HepG2 (cell line): ENCODE data around the gene PALM. TPM values are rescaled to one million over a fixed set of nuclear protein-coding genes. Genes with fewer than 3 reads are reported as not detected.

Experiments
- ATF6 ChIP-seq: sonication (generic); formaldehyde crosslinking; conservative IDR thresholded peaks from 2 replicates; pipeline ENCODE4 v1.4.0; 2020; ENCODE audit warnings: missing genetic modification reagents
- CAMTA2 ChIP-seq: sonication (generic); formaldehyde crosslinking; IDR thresholded peaks from 2 replicates; pipeline ENCODE4 v1.4.0; 2020; ENCODE audit warnings: mild to moderate bottlenecking, missing genetic modification reagents, borderline replicate concordance
- CCAR2 ChIP-seq: fragments of 200-400 bp; formaldehyde crosslinking; optimal IDR thresholded peaks from 2 replicates; pipeline ENCODE3; 2018; ENCODE audit warnings: low read depth, mild to moderate bottlenecking, low read length, moderate library complexity
- EHMT2 ChIP-seq: fragments of 200-600 bp; sonication (generic); IDR thresholded peaks from 2 replicates; pipeline ENCODE4 v1.7.0; 2017; ENCODE audit warnings: antibody characterized with exemption, low read depth, low read length, borderline replicate concordance
- ELF3 ChIP-seq: IDR thresholded peaks from 2 replicates; pipeline ENCODE4 v1.6.1; 2016; ENCODE audit warnings: missing genetic modification reagents, missing compliant biosample characterization
- GPN1 ChIP-seq: sonication (generic); formaldehyde crosslinking; IDR thresholded peaks from 2 replicates; pipeline ENCODE4 v1.5.1; 2020; ENCODE audit warnings: missing genetic modification reagents, borderline replicate concordance
- IKZF1 ChIP-seq: fragments of 450-650 bp; IDR thresholded peaks from 2 replicates; pipeline ENCODE4 v1.7.1; 2016
- MYPOP ChIP-seq: sonication (generic); formaldehyde crosslinking; IDR thresholded peaks from 2 replicates; pipeline ENCODE4 v1.8.1; 2023; ENCODE audit warnings: mild to moderate bottlenecking, moderate library complexity, missing genetic modification reagents
- MZF1 ChIP-seq: sonication (generic); formaldehyde crosslinking; IDR thresholded peaks from 2 replicates; pipeline ENCODE4 v1.8.1; 2023; ENCODE audit warnings: mild to moderate bottlenecking, missing genetic modification reagents, borderline replicate concordance
- NCOR1 ChIP-seq: fragments of 200-600 bp; sonication (generic); IDR thresholded peaks from 2 replicates; pipeline ENCODE4 v1.7.0; 2017; ENCODE audit warnings: antibody characterized with exemption, low read length, borderline replicate concordance
- PAF1 ChIP-seq: IDR thresholded peaks from 2 replicates; pipeline ENCODE4 v1.6.1; 2016; ENCODE audit warnings: missing genetic modification reagents, missing compliant biosample characterization
- PCBP2 ChIP-seq: fragments of 200-400 bp; formaldehyde crosslinking; optimal IDR thresholded peaks from 2 replicates; pipeline ENCODE3; 2018; ENCODE audit warnings: low read length, low read depth; ENCODE audit not compliant: poor library complexity, severe bottlenecking
- RBM39 ChIP-seq: fragments of 200-400 bp; formaldehyde crosslinking; IDR thresholded peaks from one replicate; pipeline ENCODE4 v1.6.1; 2018; ENCODE audit warnings: antibody characterized with exemption, mild to moderate bottlenecking, low read depth, low read length; ENCODE audit not compliant: poor library complexity, severe bottlenecking
- SMAD9 ChIP-seq: sonication (generic); formaldehyde crosslinking; IDR thresholded peaks from 2 replicates; pipeline ENCODE4 v1.5.1; 2020; ENCODE audit warnings: mild to moderate bottlenecking, missing genetic modification reagents
- SRSF4 ChIP-seq: fragments of 200-400 bp; formaldehyde crosslinking; IDR thresholded peaks from one replicate; pipeline ENCODE4 v1.6.1; 2018; ENCODE audit warnings: mild to moderate bottlenecking, low read depth, low read length, moderate library complexity; ENCODE audit not compliant: poor library complexity, severe bottlenecking
- TMF1 ChIP-seq: sonication (generic); formaldehyde crosslinking; IDR thresholded peaks from 2 replicates; pipeline ENCODE4 v1.8.1; 2022; ENCODE audit warnings: low read depth, missing genetic modification reagents
- ZNF335 ChIP-seq: sonication (generic); formaldehyde crosslinking; IDR thresholded peaks from 2 replicates; pipeline ENCODE4 v1.4.0; 2020; ENCODE audit warnings: missing genetic modification reagents
- ZNF530 ChIP-seq: sonication (generic); formaldehyde crosslinking; IDR thresholded peaks from 2 replicates; pipeline ENCODE4 v1.5.0; 2020; ENCODE audit warnings: low read depth, mild to moderate bottlenecking, missing genetic modification reagents
- polyA plus RNA-seq, 8 experiments: library from polyadenylated mRNA; depleted of rRNA in 3 of 8; stranded (reverse) in 7 of 8; unstranded in 1 of 8; fragments of >200 nt; fragmentation: Illumina TruSeq in 4 of 8; extraction: Trizol in 4 of 8; gene quantifications; 2 replicates each; pipeline versions ENCODE4 v1.2.1 to v1.2.3, GENCODE V29; 2011 to 2016; ENCODE audit warnings: low read depth in 4 of 8, missing spikeins in 1 of 8, mixed read lengths in 1 of 8; ENCODE audit not compliant: insufficient read depth in 1 of 8
- total RNA-seq, 5 experiments: library from RNA; depleted of rRNA; stranded (reverse); fragments of >200 nt; fragmentation: Illumina TruSeq; extraction: Trizol; gene quantifications; 2 replicates each; pipeline ENCODE4 v1.2.3, GENCODE V29; 2016; ENCODE audit warnings: low read depth in 1 of 5
- TF ChIP-seq, protein P1 (sequence below), 2 experiments: sonication (generic) in 1 of 2; formaldehyde crosslinking in 1 of 2; IDR thresholded peaks; 2 replicates each; pipeline versions ENCODE4 v1.4.0 to v1.6.1; 2016 to 2020; ENCODE audit warnings: borderline replicate concordance in 1 of 2, low read depth in 1 of 2, mild to moderate bottlenecking in 1 of 2, missing genetic modification reagents in 1 of 2
- TF ChIP-seq, protein P2 (sequence below): sonication (generic); formaldehyde crosslinking; IDR thresholded peaks from 2 replicates; pipeline ENCODE4 v1.9.0; 2022; ENCODE audit warnings: low read depth, missing genetic modification reagents

Gene PALM
- total and polyA plus RNA-seq, 2 of the 13 experiments (the other 11 are each of a cell fraction or from before 2014, with no cell fraction given), result 4.0 to 9.7 TPM

GRCh38 chr19:660793-661426 lies 47.8 kb upstream of the PALM start (continued):
- 0 out of 2 replicates have a peak, but pooled peaks have one; percentile 53 for TF ChIP-seq MYPOP (CRISPR knock-in tag)
- TF ChIP-seq NCOR1, result peak; percentile 88
- peak; percentile 91 for TF ChIP-seq ELF3 (CRISPR knock-in tag)
- no peak for TF ChIP-seq GPN1 (CRISPR knock-in tag)
- TF ChIP-seq SMAD9, result no peak
- no peak for TF ChIP-seq EHMT2
- TF ChIP-seq PCBP2, result no peak
- TF ChIP-seq ATF6 (CRISPR knock-in tag), result no peak
- TF ChIP-seq, protein P1, sequence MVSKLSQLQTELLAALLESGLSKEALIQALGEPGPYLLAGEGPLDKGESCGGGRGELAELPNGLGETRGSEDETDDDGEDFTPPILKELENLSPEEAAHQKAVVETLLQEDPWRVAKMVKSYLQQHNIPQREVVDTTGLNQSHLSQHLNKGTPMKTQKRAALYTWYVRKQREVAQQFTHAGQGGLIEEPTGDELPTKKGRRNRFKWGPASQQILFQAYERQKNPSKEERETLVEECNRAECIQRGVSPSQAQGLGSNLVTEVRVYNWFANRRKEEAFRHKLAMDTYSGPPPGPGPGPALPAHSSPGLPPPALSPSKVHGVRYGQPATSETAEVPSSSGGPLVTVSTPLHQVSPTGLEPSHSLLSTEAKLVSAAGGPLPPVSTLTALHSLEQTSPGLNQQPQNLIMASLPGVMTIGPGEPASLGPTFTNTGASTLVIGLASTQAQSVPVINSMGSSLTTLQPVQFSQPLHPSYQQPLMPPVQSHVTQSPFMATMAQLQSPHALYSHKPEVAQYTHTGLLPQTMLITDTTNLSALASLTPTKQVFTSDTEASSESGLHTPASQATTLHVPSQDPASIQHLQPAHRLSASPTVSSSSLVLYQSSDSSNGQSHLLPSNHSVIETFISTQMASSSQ (IDR thresholded peaks at IDR 0.05; ENCODE audit: low read depth), result peak; percentile 49; the same call in 1 of the 2 replicates
- TF ChIP-seq, protein P1 (CRISPR knock-in tag; IDR thresholded peaks at IDR 0.05; ENCODE audit: borderline replicate concordance), result peak; percentile 30; the same call in 1 of the 2 replicates
- TF ChIP-seq CAMTA2, result 0 out of 2 replicates have a peak, but pooled peaks have one; percentile 16
- TF ChIP-seq ZNF530 (CRISPR knock-in tag), result no peak
- no peak for TF ChIP-seq CCAR2
- no peak for TF ChIP-seq TMF1
- TF ChIP-seq MZF1 (CRISPR knock-in tag), result no peak
- peak; percentile 72 for TF ChIP-seq PAF1 (CRISPR knock-in tag)
- no peak for TF ChIP-seq RBM39
- TF ChIP-seq, protein P2, sequence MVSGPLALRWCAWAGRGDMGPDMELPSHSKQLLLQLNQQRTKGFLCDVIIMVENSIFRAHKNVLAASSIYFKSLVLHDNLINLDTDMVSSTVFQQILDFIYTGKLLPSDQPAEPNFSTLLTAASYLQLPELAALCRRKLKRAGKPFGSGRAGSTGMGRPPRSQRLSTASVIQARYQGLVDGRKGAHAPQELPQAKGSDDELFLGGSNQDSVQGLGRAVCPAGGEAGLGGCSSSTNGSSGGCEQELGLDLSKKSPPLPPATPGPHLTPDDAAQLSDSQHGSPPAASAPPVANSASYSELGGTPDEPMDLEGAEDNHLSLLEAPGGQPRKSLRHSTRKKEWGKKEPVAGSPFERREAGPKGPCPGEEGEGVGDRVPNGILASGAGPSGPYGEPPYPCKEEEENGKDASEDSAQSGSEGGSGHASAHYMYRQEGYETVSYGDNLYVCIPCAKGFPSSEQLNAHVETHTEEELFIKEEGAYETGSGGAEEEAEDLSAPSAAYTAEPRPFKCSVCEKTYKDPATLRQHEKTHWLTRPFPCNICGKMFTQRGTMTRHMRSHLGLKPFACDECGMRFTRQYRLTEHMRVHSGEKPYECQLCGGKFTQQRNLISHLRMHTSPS (CRISPR knock-in tag), result no peak
- no peak for TF ChIP-seq ZNF335 (CRISPR knock-in tag)
- no peak for TF ChIP-seq IKZF1
- TF ChIP-seq SRSF4, result no peak
